ENCODE measurements around the gene ROGDI. TPM values are rescaled to one million over a fixed set of nuclear protein-coding genes. Genes with fewer than 3 reads are reported as not detected.

Gene ROGDI
- total and polyA plus RNA-seq, 2 donors (not counting 1 experiment from before 2014, with no cell fraction given): 9.2 to 31.9 TPM

DNA sequence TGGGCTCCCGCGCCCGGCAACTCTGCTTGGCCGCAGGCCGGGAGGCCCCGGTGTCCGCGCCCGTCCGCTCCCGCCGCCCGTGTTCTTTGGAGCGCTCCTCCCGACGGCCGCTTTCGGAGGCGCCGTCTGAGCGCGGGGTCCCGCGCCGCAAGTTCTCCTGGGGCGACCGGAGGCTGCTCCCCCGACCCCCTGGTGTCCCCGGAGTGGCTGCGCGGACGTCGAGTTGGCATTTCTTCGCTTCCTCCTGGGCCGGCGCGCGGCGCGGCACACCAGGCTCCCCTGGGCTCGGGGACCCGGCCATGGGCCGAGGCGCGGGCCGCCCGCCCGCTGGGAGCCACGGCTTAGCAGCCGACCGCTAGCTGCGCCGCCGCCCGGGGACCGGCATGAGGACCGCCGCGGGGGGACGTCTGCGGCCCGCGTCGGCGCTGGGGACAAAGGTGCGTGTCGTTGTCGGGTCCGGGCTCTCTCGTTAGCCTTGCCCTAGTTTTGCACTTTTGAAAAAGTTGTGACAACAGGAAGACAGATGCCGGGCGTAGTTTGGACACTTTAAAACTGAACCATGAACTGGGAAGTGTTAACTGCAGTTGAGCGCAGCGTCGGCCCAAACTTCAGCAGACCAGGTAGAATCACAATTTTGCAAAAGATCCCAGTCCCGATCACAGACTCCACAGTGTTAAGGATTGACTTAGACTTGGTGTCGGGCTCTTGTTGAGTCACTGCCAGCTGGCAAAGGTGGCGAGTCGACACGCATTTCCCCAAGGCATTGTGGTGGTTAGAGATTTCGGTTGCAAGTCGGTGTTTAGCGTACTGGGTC is 45.5 kb upstream of the ROGDI start:
- H3K27me3 Mint-ChIP-seq: no peaks in the 10 kb centered on the region
- peak overlapping the region; percentile 96 for H3K27ac Mint-ChIP-seq
- ChIA-PET CTCF (no interaction called here), POLR2A (interaction anchor here (2.0 kb wide), 1 partner anchor 45 kb away, joined by 6 read pairs; the partner anchor contains the start of gene ROGDI)
- TF ChIP-seq EZH2 (IDR thresholded peaks at IDR 0.05; ENCODE audit: borderline replicate concordance, insufficient read depth, low read depth, low read length, poor library complexity, severe bottlenecking): no peak
- TF ChIP-seq, protein P1, sequence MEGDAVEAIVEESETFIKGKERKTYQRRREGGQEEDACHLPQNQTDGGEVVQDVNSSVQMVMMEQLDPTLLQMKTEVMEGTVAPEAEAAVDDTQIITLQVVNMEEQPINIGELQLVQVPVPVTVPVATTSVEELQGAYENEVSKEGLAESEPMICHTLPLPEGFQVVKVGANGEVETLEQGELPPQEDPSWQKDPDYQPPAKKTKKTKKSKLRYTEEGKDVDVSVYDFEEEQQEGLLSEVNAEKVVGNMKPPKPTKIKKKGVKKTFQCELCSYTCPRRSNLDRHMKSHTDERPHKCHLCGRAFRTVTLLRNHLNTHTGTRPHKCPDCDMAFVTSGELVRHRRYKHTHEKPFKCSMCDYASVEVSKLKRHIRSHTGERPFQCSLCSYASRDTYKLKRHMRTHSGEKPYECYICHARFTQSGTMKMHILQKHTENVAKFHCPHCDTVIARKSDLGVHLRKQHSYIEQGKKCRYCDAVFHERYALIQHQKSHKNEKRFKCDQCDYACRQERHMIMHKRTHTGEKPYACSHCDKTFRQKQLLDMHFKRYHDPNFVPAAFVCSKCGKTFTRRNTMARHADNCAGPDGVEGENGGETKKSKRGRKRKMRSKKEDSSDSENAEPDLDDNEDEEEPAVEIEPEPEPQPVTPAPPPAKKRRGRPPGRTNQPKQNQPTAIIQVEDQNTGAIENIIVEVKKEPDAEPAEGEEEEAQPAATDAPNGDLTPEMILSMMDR (IDR thresholded peaks at IDR 0.05): no peak
- Histone ChIP-seq H3K4me2 (replicated peaks; ENCODE audit: low read depth, low read length, poor library complexity, severe bottlenecking) (peak overlapping the region; percentile 95), H3K27me3 (replicated peaks in 1 of 4; ENCODE audit: control extremely low read depth in 1 of 4, control insufficient read depth in 3 of 4, insufficient read depth in 4 of 4, low read length in 3 of 4) (no peaks in the 10 kb centered on the region), H3K9me3 (ENCODE audit: control extremely low read depth in 1 of 3, control insufficient read depth in 2 of 3, insufficient read depth in 1 of 3, low read length in 2 of 3) (no peaks in the 10 kb centered on the region), H3K9ac (ENCODE audit: low read length) (peak overlapping the region; percentile 90), H3K4me3 (ENCODE audit: control extremely low read depth in 1 of 5, extremely low read depth in 1 of 5, insufficient read depth in 1 of 5, low read depth in 2 of 5, low read length in 4 of 5) (peak overlapping the region; percentile 50 to 91 (median 80)), H4K20me1 (ENCODE audit: control insufficient read depth, insufficient read depth, low read length, poor library complexity, severe bottlenecking) (peaks cover 38% of the 10 kb centered on the region), H3K4me1 (ENCODE audit: control insufficient read depth in 2 of 2, insufficient read depth in 2 of 2, low read length in 2 of 2) (peaks cover 27 to 31% of the 10 kb centered on the region in 2 donors), H3K36me3 (replicated peaks in 1 of 2; ENCODE audit: control extremely low read depth in 1 of 2, control insufficient read depth in 1 of 2, extremely low read depth in 1 of 2, insufficient read depth in 2 of 2, low read length in 1 of 2) (peaks cover 3 to 20% of the 10 kb centered on the region in 2 experiments), H2AFZ (ENCODE audit: insufficient read depth, low read depth, low read length, poor library complexity, severe bottlenecking) (peak overlapping the region; percentile 87), H3K79me2 (ENCODE audit: control insufficient read depth, insufficient read depth, low read length) (peaks cover 74% of the 10 kb centered on the region), H3K27ac (ENCODE audit: low read length in 2 of 2) (peak overlapping the region; percentile 52 to 97)
- peak overlapping the region; percentile 93 for H3K4me3 Mint-ChIP-seq
- peak; percentile 8 for ATAC-seq (ENCODE audit: low read depth)
- peaks cover 36% of the 10 kb centered on the region for H3K4me1 Mint-ChIP-seq
- DNase-seq: no peak
- intact Hi-C loops (cut with micrococcal nuclease): loop anchor here (1.0 kb wide), 5 partner anchors 46 to 232 kb away; partner anchors contain the start of genes NAGPA, NUDT16L1, ROGDI and ZNF500
- H3K9me3 Mint-ChIP-seq (ENCODE audit: insufficient read depth): no peaks in the 10 kb centered on the region
- WGBS (ENCODE audit: insufficient coverage): under 1% methylated on average over 83 of the region's 83 CpGs
